Skeletal muscle tissue (tissue), 4 donors: ENCODE results near the gene ZNF689. TPM values are rescaled to one million over a fixed set of nuclear protein-coding genes. Genes with fewer than 3 reads are reported as not detected.
"Not testable (repeated sequence)": the region's sequence is repeated elsewhere in the genome, so short reads cannot be mapped to it uniquely, and the experiment has no call there.

Experiments
- H3K27ac ChIP-seq: one replicate; pipeline ENCODE4 v1.7.0; 2013; ENCODE audit warnings: mild to moderate bottlenecking, low read depth, low read length, inconsistent platforms
- H3K27me3 ChIP-seq, 3 donors: one replicate each; pipeline ENCODE4 v1.7.0; 2013; ENCODE audit warnings: low read length in 3 of 3; ENCODE audit not compliant: control insufficient read depth in 3 of 3, insufficient read depth in 3 of 3
- H3K36me3 ChIP-seq, 3 donors: one replicate each; pipeline ENCODE4 v1.7.0; 2013; ENCODE audit warnings: low read length in 3 of 3; ENCODE audit not compliant: control insufficient read depth in 3 of 3, insufficient read depth in 3 of 3
- H3K4me1 ChIP-seq, 3 donors: one replicate each; pipeline ENCODE4 v1.7.0; 2013; ENCODE audit warnings: low read length in 3 of 3, mild to moderate bottlenecking in 3 of 3; ENCODE audit not compliant: control insufficient read depth in 3 of 3, insufficient read depth in 3 of 3
- H3K4me3 ChIP-seq, 3 donors: one replicate each; pipeline ENCODE4 v1.7.0; 2013; ENCODE audit warnings: low read length in 3 of 3
- H3K9ac ChIP-seq, 3 donors: one replicate each; pipeline ENCODE4 v1.7.0; 2013; ENCODE audit warnings: low read length in 3 of 3, mild to moderate bottlenecking in 3 of 3, moderate library complexity in 2 of 3, low read depth in 1 of 3
- H3K9me3 ChIP-seq, 3 donors: one replicate each; pipeline ENCODE4 v1.7.0; 2013; ENCODE audit warnings: low read length in 3 of 3; ENCODE audit not compliant: control insufficient read depth in 3 of 3
- total RNA-seq: library from RNA; depleted of rRNA; stranded (reverse); fragments of >200 nt; gene quantifications from one replicate; pipeline ENCODE4 v1.2.3, GENCODE V29; 2014
- donor health status: Osteomylitis.

Gene ZNF689
- total RNA-seq, 1 donor from 2014 or later: 4.7 TPM

- Histone ChIP-seq H3K36me3 (peaks cover 22 to 34% (median 27%) of the 10 kb centered on the region in 3 donors), H3K4me1 (peaks cover 6 to 20% (median 10%) of the 10 kb centered on the region in 3 donors), H3K27ac (no peak overlapping the region), H3K9ac (peak overlapping the region in 1 of 3 donors; percentile 25), H3K27me3 (no peaks in the 10 kb centered on the region), H3K9me3 (no peaks in the 10 kb centered on the region), H3K4me3 (no peak overlapping the region)
Observed at GRCh38 chr16:30602616-30603277, 7.4 kb downstream of the ZNF689 start.

DNA sequence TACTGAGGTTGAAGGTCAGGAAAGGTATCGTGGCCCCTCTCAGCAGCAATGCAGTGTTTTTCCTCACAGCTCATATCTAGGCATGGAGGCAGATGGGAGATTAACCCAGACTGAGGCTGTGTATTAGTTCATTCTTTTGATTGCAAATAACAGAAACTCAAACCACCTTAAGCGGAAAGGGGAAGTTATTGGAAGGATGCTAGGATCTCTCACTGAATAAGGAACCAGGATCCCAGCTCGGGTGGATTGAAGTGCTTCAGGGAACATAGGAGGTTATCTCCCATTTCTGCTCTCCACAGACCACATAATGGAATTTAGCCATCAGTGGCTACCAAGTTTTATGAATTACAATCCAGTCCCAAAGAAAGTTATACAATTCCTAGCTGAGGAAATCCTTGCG lies 8.2 kb downstream of the ZNF689 start:
- peaks cover 6 to 20% (median 10%) of the 10 kb centered on the region in 3 donors for H3K4me1 ChIP-seq
- no peak overlapping the region for H3K27ac ChIP-seq
- H3K9me3 ChIP-seq: no peaks in the 10 kb centered on the region
- H3K27me3 ChIP-seq: no peaks in the 10 kb centered on the region
- H3K9ac ChIP-seq: peak overlapping the region in 1 of 3 donors; percentile 20
- peaks cover 18 to 30% (median 26%) of the 10 kb centered on the region in 3 donors for H3K36me3 ChIP-seq
- no peak overlapping the region for H3K4me3 ChIP-seq

GRCh38 chr16:30600929-30601328 lies 9.3 kb downstream of the ZNF689 start:
- Histone ChIP-seq H3K27me3 (no peaks in the 10 kb centered on the region), H3K4me3 (no peak overlapping the region), H3K27ac (no peak overlapping the region), H3K4me1 (peaks cover 6 to 20% (median 10%) of the 10 kb centered on the region in 3 donors), H3K9me3 (no peaks in the 10 kb centered on the region), H3K36me3 (peaks cover 18 to 30% (median 25%) of the 10 kb centered on the region in 3 donors), H3K9ac (no peak overlapping the region)

DNA sequence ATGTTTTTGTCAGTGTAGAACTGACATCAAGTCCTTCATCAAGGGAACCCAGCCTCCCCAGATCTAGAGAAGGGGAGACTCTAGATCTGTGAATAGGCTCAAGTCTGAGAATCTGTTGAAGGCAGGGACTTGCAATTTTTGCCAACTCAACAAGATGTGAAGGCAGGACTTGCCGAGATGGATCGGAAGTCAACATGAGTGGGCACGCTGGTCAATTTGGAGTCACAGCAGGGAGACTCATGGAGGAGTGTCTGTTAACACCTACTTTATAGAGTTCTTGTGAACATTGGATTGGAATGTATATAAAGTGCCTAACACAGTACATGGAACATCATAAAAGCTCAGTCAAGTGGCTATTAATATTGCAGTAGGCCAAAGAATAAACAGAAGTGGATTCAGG lies 10.0 kb downstream of the ZNF689 start:
- no peaks in the 10 kb centered on the region for H3K27me3 ChIP-seq

GRCh38 chr16:30592871-30593270 lies 17.3 kb downstream of the ZNF689 start:
- Histone ChIP-seq H3K4me3 (no peak overlapping the region), H3K4me1 (no peaks in the 10 kb centered on the region), H3K27ac (no peak overlapping the region), H3K27me3 (no peaks in the 10 kb centered on the region), H3K9me3 (no peaks in the 10 kb centered on the region), H3K9ac (no peak overlapping the region), H3K36me3 (no peaks in the 10 kb centered on the region)

More for the DNA sequence above, 10.0 kb downstream of the ZNF689 start:
- H3K4me3 ChIP-seq: no peak overlapping the region
- no peak overlapping the region for H3K9ac ChIP-seq
- no peak overlapping the region for H3K27ac ChIP-seq
- H3K4me1 ChIP-seq: peaks cover 6 to 20% (median 10%) of the 10 kb centered on the region in 3 donors
- peaks cover 18 to 28% (median 24%) of the 10 kb centered on the region in 3 donors for H3K36me3 ChIP-seq
- no peaks in the 10 kb centered on the region for H3K9me3 ChIP-seq

DNA sequence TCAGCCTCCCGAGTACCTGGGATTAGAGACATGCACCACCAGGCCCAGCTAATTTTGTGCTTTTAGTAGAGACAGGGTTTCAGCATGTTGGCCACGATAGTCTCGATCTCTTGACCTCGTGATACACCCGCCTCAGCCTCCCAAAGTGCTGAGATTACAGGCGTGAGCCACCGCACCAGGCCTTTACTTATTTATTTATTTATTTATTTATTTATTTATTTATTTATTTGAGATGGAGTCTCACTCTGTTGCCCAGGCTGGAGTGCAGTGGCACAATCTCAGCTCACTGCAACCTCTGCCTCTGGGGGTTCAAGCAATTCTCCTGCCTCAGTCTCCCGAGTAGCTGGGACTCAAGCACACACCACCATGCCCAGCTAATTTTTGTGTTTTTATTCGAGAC lies 19.3 kb downstream of the ZNF689 start:
- H3K4me1 ChIP-seq, H3K4me3 ChIP-seq, H3K27me3 ChIP-seq, H3K36me3 ChIP-seq, H3K9ac ChIP-seq, H3K9me3 ChIP-seq, H3K27ac ChIP-seq: not testable (repeated sequence)

GRCh38 chr16:30589582-30589981 lies 20.6 kb downstream of the ZNF689 start:
- not testable (repeated sequence) for H3K9me3 ChIP-seq, H3K4me3 ChIP-seq, H3K36me3 ChIP-seq, H3K27ac ChIP-seq, H3K9ac ChIP-seq, H3K27me3 ChIP-seq
- peaks cover 10 to 15% (median 11%) of the 10 kb centered on the region in 3 donors for H3K4me1 ChIP-seq

- Histone ChIP-seq H3K36me3 (peaks cover 0 to 5% (median 2%) of the 10 kb centered on the region in 3 donors), H3K27me3 (no peaks in the 10 kb centered on the region), H3K9me3 (no peaks in the 10 kb centered on the region), H3K4me3 (no peak overlapping the region), H3K9ac (no peak overlapping the region), H3K27ac (no peak overlapping the region), H3K4me1 (peaks cover 11 to 15% (median 11%) of the 10 kb centered on the region in 3 donors)
Observed at GRCh38 chr16:30588651-30589050, 21.5 kb downstream of the ZNF689 start.

DNA sequence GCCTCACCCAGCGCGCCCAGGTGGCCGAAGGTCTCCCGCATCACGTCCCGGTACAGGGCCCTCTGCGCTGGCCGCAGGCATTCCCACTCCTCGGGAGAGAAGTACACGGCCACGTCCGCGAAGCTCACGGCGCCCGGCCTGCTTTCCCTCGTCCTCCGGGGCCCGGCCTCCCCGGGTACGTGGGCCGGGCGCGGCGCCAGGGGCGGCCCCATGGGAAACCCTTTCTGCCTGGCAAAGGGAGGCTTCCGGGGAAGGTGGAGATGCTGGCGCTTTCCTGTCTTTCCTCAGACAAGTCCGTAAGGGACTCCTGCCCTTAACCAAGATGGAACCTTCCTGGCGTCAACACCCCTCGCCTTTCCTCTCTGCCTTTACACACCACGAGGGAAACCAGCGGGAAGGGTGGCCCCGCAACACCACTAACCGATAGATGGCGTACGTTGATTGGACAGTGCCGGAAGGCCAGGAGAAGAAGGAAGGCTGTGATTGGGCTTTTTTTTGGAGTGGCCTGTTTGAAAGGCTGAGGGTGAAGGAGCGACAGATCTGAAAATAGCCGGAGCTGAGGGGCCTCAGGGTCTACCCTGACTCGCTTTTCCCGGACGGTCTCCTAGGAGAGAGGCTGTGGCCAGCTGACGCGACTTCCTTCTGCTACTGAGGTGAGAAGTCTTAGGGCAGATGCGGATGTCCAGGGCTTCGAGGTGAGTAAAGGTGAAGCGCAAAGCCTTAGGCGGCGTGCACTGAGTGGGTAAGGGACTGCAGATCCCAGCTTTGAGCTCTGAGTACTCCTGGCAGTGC lies 24.6 kb downstream of the ZNF689 start, which contains the start of gene ZNF785:
Gene ZNF785 (minus strand): TSS at position 298 of the 792 bp plus-strand sequence. CDS start 86 bp downstream, at position 212.
- peak within 1 kb of the TSS; percentile 91 to 94 (median 93) for H3K9ac ChIP-seq

DNA sequence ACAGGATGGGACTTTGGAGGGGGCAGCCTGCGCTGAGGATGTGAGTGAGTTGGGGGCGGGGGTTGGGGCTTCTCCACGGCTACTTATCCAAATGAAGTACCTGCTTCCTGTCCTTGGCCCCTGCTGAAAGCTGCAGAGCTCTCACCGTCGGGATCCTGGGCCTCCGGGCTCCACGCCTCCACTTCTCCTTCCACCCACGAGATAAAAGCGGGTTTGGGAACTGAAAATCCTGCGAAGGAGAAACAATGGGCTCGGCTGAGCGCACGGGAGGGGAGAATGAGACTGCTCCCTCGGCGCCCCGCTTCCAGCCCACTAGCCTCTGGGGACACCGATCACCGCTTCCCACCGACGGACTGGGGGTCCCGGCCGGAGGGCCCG lies 25.2 kb downstream of the ZNF689 start:
- Histone ChIP-seq H3K4me1 (peaks cover 11 to 15% (median 11%) of the 10 kb centered on the region in 3 donors), H3K4me3 (peak overlapping the region; percentile 93 to 99 (median 98)), H3K27ac (peak overlapping the region; percentile 90), H3K9ac (peak overlapping the region; percentile 87 to 94 (median 93)), H3K9me3 (no peaks in the 10 kb centered on the region), H3K27me3 (no peaks in the 10 kb centered on the region), H3K36me3 (peaks cover 18 to 26% (median 20%) of the 10 kb centered on the region in 3 donors)

More for the DNA sequence above, 24.6 kb downstream of the ZNF689 start, which contains the start of gene ZNF785:
- Histone ChIP-seq H3K4me1 (peaks cover 11 to 15% (median 11%) of the 10 kb centered on the region in 3 donors), H3K36me3 (peaks cover 18 to 26% (median 20%) of the 10 kb centered on the region in 3 donors), H3K27me3 (no peaks in the 10 kb centered on the region), H3K27ac (peak within 1 kb of the TSS; percentile 90), H3K4me3 (peak within 1 kb of the TSS; percentile 93 to 99 (median 98)), H3K9me3 (no peaks in the 10 kb centered on the region)
